ENCODE results near the gene APBA3. TPM values are rescaled to one million over a fixed set of nuclear protein-coding genes. Genes with fewer than 3 reads are reported as not detected.
A peak's percentile ranks its signal among the peaks of the same experiment; 100 is the strongest.
"Not testable (repeated sequence)": the region's sequence is repeated elsewhere in the genome, so short reads cannot be mapped to it uniquely, and the experiment has no call there.

Gene APBA3
- total RNA-seq, 3 donors from 2014 or later = 18.9 to 23.0 (median 19.2) TPM

DNA sequence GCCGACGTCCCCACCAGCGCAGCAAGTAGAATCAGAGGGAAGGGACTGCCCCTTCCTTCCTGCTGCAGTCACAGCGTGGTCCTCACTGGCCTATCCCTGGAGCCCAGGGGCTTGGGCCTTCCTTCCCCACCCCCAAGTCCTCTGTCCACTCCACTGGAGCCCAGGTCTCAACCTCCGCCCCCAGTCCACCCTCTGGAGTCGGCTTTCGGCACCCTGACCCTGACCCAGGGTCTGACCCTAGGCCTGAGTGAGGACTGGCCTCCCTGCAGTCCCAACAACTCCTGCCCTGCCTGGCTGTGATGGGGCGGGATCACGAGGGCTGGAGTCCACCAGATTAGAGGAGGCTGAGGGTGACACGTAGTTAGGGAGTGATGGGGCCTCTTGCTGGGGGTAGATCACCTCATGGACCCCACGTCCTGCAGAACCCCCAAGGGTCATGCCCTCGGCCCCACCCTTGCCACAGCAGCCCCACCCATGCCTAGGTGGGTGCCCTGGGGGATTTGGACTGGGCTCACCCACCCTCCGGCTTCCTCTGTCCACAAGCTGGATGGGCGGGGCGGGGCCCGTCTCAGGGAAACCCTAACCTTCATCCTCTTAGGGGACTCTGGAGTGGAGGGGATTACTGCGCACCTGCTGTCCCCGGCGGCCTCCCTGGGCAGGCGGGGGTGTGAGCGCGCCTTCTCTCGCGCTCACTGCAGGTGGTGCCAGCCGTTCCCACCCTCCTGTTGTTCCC, 6.7 kb upstream of the APBA3 start:
- DNase-seq (no peak), ATAC-seq (no peak)
- Histone ChIP-seq H3K36me3 (ENCODE audit: low read depth) (peaks cover 4% of the 10 kb centered on the region), H3K4me3 (no peak overlapping the region), H3K9me3 (no peaks in the 10 kb centered on the region), H3K4me1 (ENCODE audit: low read depth) (peaks cover 8% of the 10 kb centered on the region)
- TF ChIP-seq, protein P1, sequence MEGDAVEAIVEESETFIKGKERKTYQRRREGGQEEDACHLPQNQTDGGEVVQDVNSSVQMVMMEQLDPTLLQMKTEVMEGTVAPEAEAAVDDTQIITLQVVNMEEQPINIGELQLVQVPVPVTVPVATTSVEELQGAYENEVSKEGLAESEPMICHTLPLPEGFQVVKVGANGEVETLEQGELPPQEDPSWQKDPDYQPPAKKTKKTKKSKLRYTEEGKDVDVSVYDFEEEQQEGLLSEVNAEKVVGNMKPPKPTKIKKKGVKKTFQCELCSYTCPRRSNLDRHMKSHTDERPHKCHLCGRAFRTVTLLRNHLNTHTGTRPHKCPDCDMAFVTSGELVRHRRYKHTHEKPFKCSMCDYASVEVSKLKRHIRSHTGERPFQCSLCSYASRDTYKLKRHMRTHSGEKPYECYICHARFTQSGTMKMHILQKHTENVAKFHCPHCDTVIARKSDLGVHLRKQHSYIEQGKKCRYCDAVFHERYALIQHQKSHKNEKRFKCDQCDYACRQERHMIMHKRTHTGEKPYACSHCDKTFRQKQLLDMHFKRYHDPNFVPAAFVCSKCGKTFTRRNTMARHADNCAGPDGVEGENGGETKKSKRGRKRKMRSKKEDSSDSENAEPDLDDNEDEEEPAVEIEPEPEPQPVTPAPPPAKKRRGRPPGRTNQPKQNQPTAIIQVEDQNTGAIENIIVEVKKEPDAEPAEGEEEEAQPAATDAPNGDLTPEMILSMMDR (IDR thresholded peaks at IDR 0.05) = no peak
- intact Hi-C loops (cut with DNase I, micrococcal nuclease) = no loop called here

DNA sequence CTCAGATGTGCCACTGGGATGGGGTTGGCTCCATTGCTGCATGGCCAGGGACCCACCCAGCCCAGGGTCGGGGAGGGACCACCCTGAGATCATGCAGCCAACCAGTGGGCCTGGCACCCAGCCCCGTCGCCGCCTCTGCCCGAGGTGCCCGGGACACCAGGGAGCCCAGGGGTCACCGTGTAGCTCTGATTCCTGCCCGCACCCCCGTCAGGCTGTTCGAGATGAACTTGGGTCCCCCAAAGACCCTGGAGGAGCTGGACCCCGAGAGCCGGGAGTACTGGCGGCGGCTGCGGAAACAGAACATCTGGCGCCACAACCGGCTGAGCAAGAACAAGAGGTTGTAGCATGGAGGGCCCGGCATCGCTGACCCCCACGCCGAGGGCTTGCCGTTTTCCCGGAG, 5.6 kb upstream of the APBA3 start:
- TF ChIP-seq, protein P1 (IDR thresholded peaks at IDR 0.05) = no peak
- peaks cover 4% of the 10 kb centered on the region for H3K36me3 ChIP-seq (ENCODE audit: low read depth)
- ATAC-seq = no peak
- H3K9me3 ChIP-seq = no peaks in the 10 kb centered on the region
- H3K4me1 ChIP-seq (ENCODE audit: low read depth) = peaks cover 12% of the 10 kb centered on the region
- H3K4me3 ChIP-seq = no peak overlapping the region
- DNase-seq = no peak
- intact Hi-C loops (cut with DNase I, micrococcal nuclease) = no loop called here

DNA sequence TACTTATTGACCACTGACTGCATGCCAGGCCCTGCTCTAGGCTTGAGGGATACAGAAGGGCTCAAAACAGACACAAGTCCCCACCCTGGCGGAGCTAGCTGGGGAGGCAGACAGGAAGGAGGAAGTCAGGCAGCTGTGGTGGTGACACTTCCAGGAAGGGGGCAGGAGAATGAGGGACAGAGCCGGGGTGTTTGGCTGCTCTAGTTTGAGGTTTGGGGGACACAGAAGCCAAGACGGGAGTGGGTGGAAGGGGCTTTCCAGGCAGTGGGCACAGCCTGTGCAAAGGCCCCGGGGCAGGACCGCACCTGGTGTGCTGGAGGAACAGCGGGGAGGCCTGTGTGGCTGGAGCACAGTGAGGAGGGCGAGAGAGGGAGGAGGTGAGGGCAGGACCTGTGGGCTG, 5.0 kb upstream of the APBA3 start:
- intact Hi-C loops (cut with DNase I, micrococcal nuclease) = no loop called here
- Histone ChIP-seq H3K9me3 (no peaks in the 10 kb centered on the region), H3K36me3 (ENCODE audit: low read depth) (peaks cover 4% of the 10 kb centered on the region), H3K4me1 (ENCODE audit: low read depth) (peaks cover 12% of the 10 kb centered on the region), H3K4me3 (no peak overlapping the region)
- ATAC-seq (no peak), DNase-seq (no peak)
- TF ChIP-seq, protein P1 (IDR thresholded peaks at IDR 0.05) = no peak

DNA sequence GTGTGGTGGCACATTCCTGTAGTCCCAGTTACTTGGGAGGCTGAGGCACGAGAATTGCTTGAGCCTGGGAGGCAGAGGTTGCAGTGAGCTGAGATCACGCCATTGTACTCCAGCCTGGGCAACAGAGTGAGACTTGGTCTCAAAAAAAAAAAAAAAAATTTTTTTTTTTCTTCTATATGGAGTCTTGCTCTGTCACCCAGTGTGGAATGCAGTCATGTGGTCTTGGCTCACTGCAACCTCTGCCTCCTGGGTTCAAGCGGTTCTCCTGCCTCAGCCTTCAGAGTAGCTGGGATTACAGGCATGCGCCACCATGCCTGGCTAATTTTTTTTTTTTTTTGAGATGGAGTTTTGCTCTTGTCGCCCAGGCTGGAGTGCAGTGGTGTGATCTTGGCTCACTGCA, 4.3 kb upstream of the APBA3 start:
- DNase-seq; H3K4me3 ChIP-seq; H3K36me3 ChIP-seq (ENCODE audit: low read depth); intact Hi-C loops (cut with DNase I, micrococcal nuclease); H3K9me3 ChIP-seq; ATAC-seq: not testable (repeated sequence)
- H3K4me1 ChIP-seq (ENCODE audit: low read depth) = peaks cover 14% of the 10 kb centered on the region

DNA sequence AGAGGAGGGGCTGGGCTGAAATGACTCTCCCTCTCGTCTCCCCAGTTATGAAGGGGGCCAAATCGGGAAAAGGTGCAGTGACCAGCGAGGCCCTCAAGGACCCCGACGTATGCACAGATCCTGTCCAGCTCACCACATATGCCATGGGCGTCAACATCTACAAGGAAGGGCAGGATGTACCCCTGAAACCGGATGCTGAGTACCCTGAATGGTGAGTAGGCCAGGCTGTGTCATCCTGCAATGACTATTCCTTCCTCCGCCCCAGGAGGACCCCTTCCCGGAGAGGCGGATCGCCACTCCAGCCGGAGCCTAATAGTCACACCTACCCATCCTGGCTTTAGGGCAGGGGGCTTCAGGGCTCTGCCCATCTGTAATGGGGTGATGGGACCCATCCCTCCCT, 3.6 kb upstream of the APBA3 start:
- TF ChIP-seq, protein P1 (IDR thresholded peaks at IDR 0.05) = no peak
- no peak for DNase-seq
- no peak overlapping the region for H3K4me3 ChIP-seq
- no peak for ATAC-seq
- intact Hi-C loops (cut with DNase I, micrococcal nuclease) = no loop called here
- H3K9me3 ChIP-seq = no peaks in the 10 kb centered on the region
- peaks cover 4% of the 10 kb centered on the region for H3K36me3 ChIP-seq (ENCODE audit: low read depth)
- peaks cover 20% of the 10 kb centered on the region for H3K4me1 ChIP-seq (ENCODE audit: low read depth)

DNA sequence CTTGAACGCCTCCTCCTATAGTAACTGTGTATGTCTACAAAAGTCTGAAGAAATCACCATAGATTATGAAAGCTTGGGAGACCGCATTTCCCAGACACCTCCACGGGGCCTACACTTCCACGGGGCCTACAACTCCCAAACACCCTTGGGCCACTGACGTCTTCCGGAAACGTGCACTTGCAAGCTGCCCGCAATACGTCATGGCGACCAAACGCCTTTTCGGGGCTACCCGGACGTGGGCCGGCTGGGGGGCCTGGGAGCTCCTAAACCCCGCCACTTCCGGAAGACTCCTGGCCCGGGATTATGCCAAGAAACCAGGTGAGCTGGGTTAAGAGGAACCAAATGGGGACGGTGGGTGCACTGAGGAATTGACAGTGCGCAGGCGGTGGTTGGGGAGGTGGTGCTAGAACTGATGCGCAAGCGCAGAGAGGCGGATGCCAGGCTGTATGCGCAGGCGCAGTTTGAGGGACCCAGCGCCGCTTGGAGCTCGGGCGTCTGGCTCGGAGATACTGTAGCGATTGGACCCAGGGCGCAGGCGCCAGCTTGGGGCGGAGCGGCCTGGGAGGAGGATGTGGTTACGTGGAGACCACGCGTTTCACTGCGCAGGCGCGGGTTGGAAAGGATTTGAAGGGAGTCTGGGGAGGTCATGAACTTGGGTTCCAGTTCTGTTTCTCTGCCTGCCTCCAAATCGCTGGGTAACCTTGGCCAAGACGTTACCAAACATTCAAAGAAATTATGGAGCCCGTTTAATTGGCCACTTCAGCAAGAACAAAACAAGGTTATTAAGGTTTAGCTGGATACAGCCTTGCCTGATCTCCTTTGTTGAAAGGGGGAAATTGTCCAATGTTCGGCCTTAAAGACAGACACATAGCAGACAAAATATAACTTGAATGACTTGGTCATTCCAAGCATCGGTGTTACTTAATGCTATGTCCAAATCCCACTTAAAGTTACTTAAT, 1.3 kb upstream of the APBA3 start, which contains the start of gene MRPL54:
Gene MRPL54 (plus strand): TSS at position 182 of the 959 bp plus-strand sequence. CDS start 19 bp downstream, at position 201.
- Histone ChIP-seq H3K9me3 (no peaks in the 10 kb centered on the region), H3K36me3 (ENCODE audit: low read depth) (peaks cover 4% of the 10 kb centered on the region)
- intact Hi-C loops (cut with DNase I, micrococcal nuclease) = no loop called here

More for the DNA sequence above, 1.3 kb upstream of the APBA3 start, which contains the start of gene MRPL54:
- H3K4me1 ChIP-seq (ENCODE audit: low read depth) = peaks cover 30% of the 10 kb centered on the region
- TF ChIP-seq, protein P1 (IDR thresholded peaks at IDR 0.05) = no peak
- peak within 1 kb of the TSS; percentile 78 for H3K4me3 ChIP-seq
- peak; percentile 94 for ATAC-seq
- DNase-seq = peak; percentile 99 to 100 (median 99)

Data from mucosa of descending colon (tissue), 3 donors.